ENCODE data around the gene UBAC1.

The UBAC1 gene

DNA sequence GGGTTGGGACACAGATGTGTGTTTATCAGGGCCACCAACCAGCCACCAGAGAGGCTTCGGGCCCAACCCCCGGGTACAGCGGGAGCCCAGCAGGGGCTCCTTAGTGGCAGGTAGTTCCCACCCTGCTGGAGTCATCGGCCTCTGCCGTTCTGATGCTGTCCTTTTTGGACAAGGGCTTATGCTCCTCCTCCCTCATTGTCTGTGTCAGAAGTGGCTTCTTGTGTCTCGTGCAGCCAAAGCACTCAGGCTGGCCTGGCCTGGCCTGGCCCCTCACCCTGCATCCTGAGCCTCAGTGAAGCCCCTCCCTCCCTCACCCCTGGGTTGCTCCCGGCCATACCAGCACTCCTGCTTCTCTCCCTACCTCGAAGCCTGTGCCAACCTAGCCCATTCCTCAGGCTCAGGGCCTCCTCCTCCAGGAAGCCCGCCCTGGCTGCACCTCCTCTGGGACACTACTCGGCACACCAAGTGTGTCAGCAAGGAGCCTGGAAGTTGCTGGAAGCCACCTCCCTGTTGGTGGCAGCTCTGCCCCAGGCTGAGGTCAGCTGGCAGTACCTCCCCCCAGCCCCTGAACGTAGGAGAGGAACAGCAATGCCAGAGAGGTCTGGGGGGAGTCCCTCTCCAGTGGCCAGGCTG lies 4.1 kb upstream of the UBAC1 start:
- TF ChIP-seq CTCF (IDR thresholded peaks at IDR 0.05; ENCODE audit: control insufficient read depth, extremely low read depth, insufficient read depth), result no peak
- H3K4me3 ChIP-seq (ENCODE audit: low read depth, low read length), result no peak overlapping the region
- DNase-seq (ENCODE audit: low read depth), result no peak

DNA sequence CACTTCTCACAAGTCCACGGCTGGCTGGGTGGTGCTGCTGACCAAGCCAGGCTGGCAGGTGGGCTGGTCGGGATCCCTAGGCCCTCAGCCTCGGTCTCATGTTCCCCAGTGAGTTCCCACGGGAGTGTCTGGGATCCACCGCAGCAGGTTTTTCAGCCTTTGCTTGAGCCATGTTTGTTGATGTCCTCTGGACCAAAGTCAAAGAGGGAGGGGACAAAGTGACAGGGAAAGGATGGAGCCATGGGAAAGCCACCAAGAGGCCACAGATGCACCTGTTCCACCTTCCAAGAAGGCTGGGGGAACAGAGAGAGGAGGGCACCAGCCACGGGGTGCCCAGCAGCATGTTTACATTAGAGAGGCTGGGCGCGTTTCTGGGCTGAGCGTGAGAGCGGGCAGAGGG lies 2.8 kb upstream of the UBAC1 start:
- H3K4me3 ChIP-seq (ENCODE audit: low read depth, low read length), result no peak overlapping the region
- DNase-seq (ENCODE audit: low read depth), result peak; percentile 69
- TF ChIP-seq CTCF (IDR thresholded peaks at IDR 0.05; ENCODE audit: control insufficient read depth, extremely low read depth, insufficient read depth), result no peak

DNA sequence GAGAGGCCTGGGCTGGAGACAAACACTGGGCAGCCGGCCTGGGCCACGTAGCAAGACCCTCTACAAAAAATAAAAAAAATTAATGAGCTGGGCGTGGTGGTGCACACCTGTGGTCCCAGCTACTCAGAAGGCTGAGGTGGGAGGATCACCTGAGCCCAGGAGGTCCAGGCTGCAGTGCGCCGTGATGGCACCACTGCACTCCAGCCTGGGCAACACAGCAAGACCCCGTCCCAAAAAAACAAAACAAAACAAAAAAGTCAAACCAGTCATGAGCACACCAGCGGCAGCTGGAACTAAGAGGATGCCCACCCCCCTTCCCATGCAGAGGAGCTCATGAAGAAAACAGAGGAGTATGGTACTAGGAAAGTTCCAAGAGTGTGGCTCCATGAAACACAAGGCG lies 2.2 kb upstream of the UBAC1 start:
- H3K4me3 ChIP-seq (ENCODE audit: low read depth, low read length), result no peak overlapping the region
- no peak for DNase-seq (ENCODE audit: low read depth)
- no peak for TF ChIP-seq CTCF (IDR thresholded peaks at IDR 0.05; ENCODE audit: control insufficient read depth, extremely low read depth, insufficient read depth)

DNA sequence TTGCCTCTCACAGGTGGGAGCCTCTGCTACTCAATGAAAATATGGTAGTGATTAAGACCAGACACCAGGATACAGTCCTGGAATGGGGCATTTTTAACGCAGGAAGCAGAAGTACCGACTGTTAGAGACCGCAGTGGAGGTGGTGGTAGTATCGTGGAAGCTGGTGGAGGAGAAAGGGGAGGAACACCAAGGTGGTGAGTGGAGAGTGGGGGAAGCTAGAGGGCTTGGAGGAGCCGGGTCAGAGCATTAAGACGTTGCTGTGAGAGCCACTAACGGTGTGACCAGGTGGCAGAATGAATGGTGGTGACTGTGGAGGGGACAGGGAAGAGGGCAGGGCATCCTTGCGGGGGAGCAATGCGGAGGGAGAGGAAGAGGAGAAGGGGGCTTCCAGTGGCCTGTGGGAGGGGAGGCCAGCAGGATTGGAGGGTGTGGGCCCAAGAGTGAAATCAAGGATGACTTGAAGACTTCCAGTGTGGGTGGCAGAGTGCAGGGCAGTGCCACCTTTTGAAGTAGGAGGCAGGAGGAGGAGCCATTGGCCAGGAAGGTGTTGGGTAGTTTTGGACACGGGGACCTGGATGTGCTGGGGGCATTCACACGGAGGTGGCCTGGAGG lies 1.6 kb upstream of the UBAC1 start:
- DNase-seq (ENCODE audit: low read depth), result no peak
- no peak for TF ChIP-seq CTCF (IDR thresholded peaks at IDR 0.05; ENCODE audit: control insufficient read depth, extremely low read depth, insufficient read depth)
- H3K4me3 ChIP-seq (ENCODE audit: low read depth, low read length), result no peak overlapping the region

GRCh38 chr9:135961811-135962695 lies 880 bp upstream of the UBAC1 start:
- TF ChIP-seq CTCF (IDR thresholded peaks at IDR 0.05; ENCODE audit: control insufficient read depth, extremely low read depth, insufficient read depth), result no peak
- peak overlapping the region; percentile 43 for H3K4me3 ChIP-seq (ENCODE audit: low read depth, low read length)
- DNase-seq (ENCODE audit: low read depth), result peak; percentile 14

DNA sequence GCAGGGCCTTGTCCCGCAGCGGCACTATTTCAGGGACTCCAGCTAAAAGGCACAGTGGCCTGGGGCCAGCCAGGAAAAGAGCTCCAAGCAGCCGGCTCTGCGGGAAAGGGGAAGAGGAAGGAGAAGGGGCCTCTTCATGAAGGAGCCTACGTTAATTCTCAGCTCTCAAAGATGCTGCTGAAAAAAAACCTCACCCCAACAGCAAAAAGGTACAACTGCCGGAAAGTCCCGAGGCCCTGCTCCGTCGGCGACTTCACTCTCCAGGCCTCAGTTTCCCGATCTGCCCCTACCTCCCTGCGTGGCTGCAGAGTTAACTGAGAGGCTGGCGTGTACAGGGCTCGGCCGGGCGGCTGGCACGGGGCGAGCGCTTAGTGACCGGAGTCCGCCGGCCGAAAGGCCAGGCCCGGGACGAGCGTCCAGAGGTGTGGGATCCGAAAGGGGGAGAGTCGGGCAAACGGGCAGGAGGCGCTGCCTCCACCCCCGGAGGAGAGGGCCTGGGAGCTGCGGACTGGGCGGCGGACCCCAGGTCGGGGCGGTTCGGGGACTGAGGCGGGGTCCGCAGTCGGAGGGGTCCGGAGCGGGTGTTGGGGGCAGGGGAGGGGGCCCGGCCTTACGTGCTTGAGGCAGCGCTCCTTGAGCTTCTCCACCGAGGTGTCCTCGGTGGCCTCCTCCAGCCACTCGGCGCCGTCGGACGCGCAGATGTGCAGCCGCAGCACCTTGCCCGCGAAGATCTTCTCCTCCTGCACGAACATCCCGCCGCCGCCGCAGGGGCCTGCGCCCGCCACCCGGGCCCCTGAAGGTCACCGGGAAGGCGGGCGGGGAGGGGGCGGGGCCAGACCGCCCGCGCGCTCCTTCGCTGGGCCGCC lies 529 bp downstream of the UBAC1 start:
- peak overlapping the region; percentile 94 for H3K4me3 ChIP-seq (ENCODE audit: low read depth, low read length)
- no peak for TF ChIP-seq CTCF (IDR thresholded peaks at IDR 0.05; ENCODE audit: control insufficient read depth, extremely low read depth, insufficient read depth)
- no peak for DNase-seq (ENCODE audit: low read depth)

All from LNCaP clone FGC (cell line).